Panc1 (cell line): Measurements from ENCODE around the gene KCNQ1OT1.

Source experiments
- TF ChIP-seq, protein P1 (sequence below): fragments of 450-650 bp; IDR thresholded peaks from 2 replicates; pipeline ENCODE4 v1.5.1; 2017; ENCODE audit warnings: mild to moderate bottlenecking
- TF ChIP-seq, protein P2 (sequence below), 2 experiments: IDR thresholded peaks; 2 replicates each; pipeline ENCODE4 v1.6.1; 2011 to 2012; ENCODE audit warnings: low read depth in 2 of 2, control low read depth in 1 of 2, low read length in 1 of 2, mild to moderate bottlenecking in 1 of 2, moderate library complexity in 1 of 2; ENCODE audit not compliant: insufficient read depth in 1 of 2

DNA sequence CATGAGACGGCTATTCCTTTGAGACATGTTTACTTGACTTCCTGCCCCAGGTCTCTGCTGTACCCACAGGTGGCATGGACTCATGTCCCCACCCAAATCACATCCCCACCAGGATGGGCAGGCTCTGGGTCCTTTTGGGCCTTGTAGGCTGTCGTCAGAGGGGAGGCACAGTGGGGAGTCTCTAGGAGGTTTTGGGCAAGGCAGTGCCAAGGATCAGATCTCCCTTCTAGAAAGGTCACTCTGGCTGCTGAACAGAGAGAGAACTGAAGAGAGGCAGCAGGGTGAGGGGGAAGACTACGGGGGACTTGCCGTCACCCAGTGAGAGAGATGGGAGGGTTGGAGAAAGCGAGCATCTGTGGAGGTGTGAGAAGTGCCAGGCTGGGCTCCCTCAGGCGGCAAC is 4.6 kb upstream of the KCNQ1OT1 start:
- TF ChIP-seq, protein P1, sequence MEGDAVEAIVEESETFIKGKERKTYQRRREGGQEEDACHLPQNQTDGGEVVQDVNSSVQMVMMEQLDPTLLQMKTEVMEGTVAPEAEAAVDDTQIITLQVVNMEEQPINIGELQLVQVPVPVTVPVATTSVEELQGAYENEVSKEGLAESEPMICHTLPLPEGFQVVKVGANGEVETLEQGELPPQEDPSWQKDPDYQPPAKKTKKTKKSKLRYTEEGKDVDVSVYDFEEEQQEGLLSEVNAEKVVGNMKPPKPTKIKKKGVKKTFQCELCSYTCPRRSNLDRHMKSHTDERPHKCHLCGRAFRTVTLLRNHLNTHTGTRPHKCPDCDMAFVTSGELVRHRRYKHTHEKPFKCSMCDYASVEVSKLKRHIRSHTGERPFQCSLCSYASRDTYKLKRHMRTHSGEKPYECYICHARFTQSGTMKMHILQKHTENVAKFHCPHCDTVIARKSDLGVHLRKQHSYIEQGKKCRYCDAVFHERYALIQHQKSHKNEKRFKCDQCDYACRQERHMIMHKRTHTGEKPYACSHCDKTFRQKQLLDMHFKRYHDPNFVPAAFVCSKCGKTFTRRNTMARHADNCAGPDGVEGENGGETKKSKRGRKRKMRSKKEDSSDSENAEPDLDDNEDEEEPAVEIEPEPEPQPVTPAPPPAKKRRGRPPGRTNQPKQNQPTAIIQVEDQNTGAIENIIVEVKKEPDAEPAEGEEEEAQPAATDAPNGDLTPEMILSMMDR = no peak
- TF ChIP-seq, protein P2, sequence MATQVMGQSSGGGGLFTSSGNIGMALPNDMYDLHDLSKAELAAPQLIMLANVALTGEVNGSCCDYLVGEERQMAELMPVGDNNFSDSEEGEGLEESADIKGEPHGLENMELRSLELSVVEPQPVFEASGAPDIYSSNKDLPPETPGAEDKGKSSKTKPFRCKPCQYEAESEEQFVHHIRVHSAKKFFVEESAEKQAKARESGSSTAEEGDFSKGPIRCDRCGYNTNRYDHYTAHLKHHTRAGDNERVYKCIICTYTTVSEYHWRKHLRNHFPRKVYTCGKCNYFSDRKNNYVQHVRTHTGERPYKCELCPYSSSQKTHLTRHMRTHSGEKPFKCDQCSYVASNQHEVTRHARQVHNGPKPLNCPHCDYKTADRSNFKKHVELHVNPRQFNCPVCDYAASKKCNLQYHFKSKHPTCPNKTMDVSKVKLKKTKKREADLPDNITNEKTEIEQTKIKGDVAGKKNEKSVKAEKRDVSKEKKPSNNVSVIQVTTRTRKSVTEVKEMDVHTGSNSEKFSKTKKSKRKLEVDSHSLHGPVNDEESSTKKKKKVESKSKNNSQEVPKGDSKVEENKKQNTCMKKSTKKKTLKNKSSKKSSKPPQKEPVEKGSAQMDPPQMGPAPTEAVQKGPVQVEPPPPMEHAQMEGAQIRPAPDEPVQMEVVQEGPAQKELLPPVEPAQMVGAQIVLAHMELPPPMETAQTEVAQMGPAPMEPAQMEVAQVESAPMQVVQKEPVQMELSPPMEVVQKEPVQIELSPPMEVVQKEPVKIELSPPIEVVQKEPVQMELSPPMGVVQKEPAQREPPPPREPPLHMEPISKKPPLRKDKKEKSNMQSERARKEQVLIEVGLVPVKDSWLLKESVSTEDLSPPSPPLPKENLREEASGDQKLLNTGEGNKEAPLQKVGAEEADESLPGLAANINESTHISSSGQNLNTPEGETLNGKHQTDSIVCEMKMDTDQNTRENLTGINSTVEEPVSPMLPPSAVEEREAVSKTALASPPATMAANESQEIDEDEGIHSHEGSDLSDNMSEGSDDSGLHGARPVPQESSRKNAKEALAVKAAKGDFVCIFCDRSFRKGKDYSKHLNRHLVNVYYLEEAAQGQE (IDR thresholded peaks at IDR 0.05; ENCODE audit: insufficient read depth in 1 of 2, low read depth in 2 of 2, low read length in 1 of 2) = no peak
